Fibroblast of the aortic adventitia (primary cell): ENCODE data around the gene DHFR. TPM values are rescaled to one million over a fixed set of nuclear protein-coding genes. Genes with fewer than 3 reads are reported as not detected.

Experiments
- DNase-seq: peaks from one replicate; pipeline ENCODE4 v3.0.0-alpha.2; 2010; ENCODE audit warnings: low read depth
- H3K4me3 ChIP-seq: 2 replicates; pipeline ENCODE4 v1.5.1; 2011; ENCODE audit warnings: low read depth, mild to moderate bottlenecking, control low read depth, low read length, moderate library complexity
- CTCF ChIP-seq: IDR thresholded peaks from 2 replicates; pipeline ENCODE4 v1.5.1; 2011; ENCODE audit warnings: mild to moderate bottlenecking, low read length, control low read depth, inconsistent platforms; ENCODE audit not compliant: insufficient read depth
- total RNA-seq: library from RNA; depleted of rRNA; stranded (reverse); fragments of >200 nt; gene quantifications from 2 replicates; pipeline ENCODE4 v1.2.3, GENCODE V29; 2012; ENCODE audit warnings: low replicate concordance

The DHFR gene
- total RNA-seq, 1 donor = 49.5 TPM

GRCh38 chr5:80620211-80620610 lies 34.6 kb downstream of the DHFR start:
- no peak for DNase-seq
- H3K4me3 ChIP-seq = no peak overlapping the region
- TF ChIP-seq CTCF = no peak

GRCh38 chr5:80619086-80619485 lies 35.7 kb downstream of the DHFR start:
- no peak for DNase-seq
- TF ChIP-seq CTCF = no peak
- H3K4me3 ChIP-seq = no peak overlapping the region

- no peak for TF ChIP-seq CTCF
These were observed 36.3 kb downstream of the DHFR start for GRCh38 chr5:80618438-80618837.

GRCh38 chr5:80615266-80615914 lies 39.4 kb downstream of the DHFR start:
- no peak overlapping the region for H3K4me3 ChIP-seq
- DNase-seq = no peak
- no peak for TF ChIP-seq CTCF

More at GRCh38 chr5:80618438-80618837, 36.3 kb downstream of the DHFR start:
- H3K4me3 ChIP-seq = no peak overlapping the region
- DNase-seq = no peak

DNA sequence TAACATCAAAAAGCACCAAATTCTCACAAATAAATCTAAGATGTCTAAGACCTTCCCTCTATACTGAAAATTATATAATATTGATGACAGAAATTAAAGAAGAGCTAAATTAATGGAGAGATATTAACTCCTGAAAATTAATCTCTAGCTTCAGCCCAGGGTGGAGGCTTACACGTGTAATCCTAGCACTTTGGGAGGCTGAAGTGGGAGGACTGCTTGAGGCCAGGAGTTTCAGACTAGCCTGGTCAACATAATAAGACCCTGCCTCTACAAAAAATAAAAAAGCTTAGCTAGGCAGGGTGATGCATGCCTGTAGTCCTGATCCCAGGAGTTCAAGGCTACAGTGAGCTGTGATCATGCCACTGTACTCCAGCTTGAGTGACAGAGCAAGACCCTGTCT lies 45.1 kb downstream of the DHFR start:
- TF ChIP-seq CTCF = no peak
- DNase-seq = no peak

GRCh38 chr5:80608731-80609130 lies 46.1 kb downstream of the DHFR start:
- H3K4me3 ChIP-seq = no peak overlapping the region
- TF ChIP-seq CTCF = no peak
- DNase-seq = no peak

More for the DNA sequence above, 45.1 kb downstream of the DHFR start:
- no peak overlapping the region for H3K4me3 ChIP-seq

GRCh38 chr5:80607832-80608231 lies 47.0 kb downstream of the DHFR start:
- DNase-seq = no peak
- H3K4me3 ChIP-seq = no peak overlapping the region
- TF ChIP-seq CTCF = no peak
